ENCODE data around the gene EXT2.

EXT2 gene

GRCh38 chr11:44286911-44287310, 191.4 kb downstream of the EXT2 start:
- no peak for TF ChIP-seq CTCF (IDR thresholded peaks at IDR 0.05; ENCODE audit: low read depth, low read length)
- no peak overlapping the region for H3K4me3 ChIP-seq (ENCODE audit: low read depth, low read length)

GRCh38 chr11:44288133-44288526, 192.7 kb downstream of the EXT2 start:
- no peak for TF ChIP-seq CTCF (IDR thresholded peaks at IDR 0.05; ENCODE audit: low read depth, low read length)
- no peak overlapping the region for H3K4me3 ChIP-seq (ENCODE audit: low read depth, low read length)

GRCh38 chr11:44290208-44290607, 194.7 kb downstream of the EXT2 start:
- no peak overlapping the region for H3K4me3 ChIP-seq (ENCODE audit: low read depth, low read length)
- TF ChIP-seq CTCF (IDR thresholded peaks at IDR 0.05; ENCODE audit: low read depth, low read length): no peak
